HCT116 (cell line): ENCODE data around the gene TRIM45. TPM values are rescaled to one million over a fixed set of nuclear protein-coding genes. Genes with fewer than 3 reads are reported as not detected.

Source experiments
- ATAC-seq: fragments of 200-7000 bp; cut with Tn5 transposase; 2 replicates; pipeline ENCODE4 v1.9.1; 2020; ENCODE audit warnings: mild to moderate bottlenecking, moderate library complexity
- BruUV-seq: library from RNA; stranded (reverse); fragments of 400-500 nt; replicated peaks from 2 replicates; lab custom pipeline; 2021; lab: Mats Ljungman, UMichigan
- CTCF ChIA-PET: fragments of 300-600 bp; sonication (Branson Sonifier 250); formaldehyde crosslinking; loops from one replicate; lab custom pipeline; 2021; ENCODE audit warnings: antibody characterized with exemption; lab: Charles Lee
- POLR2A ChIA-PET: fragments of 300-600, 350-600 bp; sonication (Branson Sonifier 250); formaldehyde crosslinking; loops from one replicate; lab custom pipeline; 2021; ENCODE audit warnings: antibody characterized with exemption; lab: Charles Lee
- RAD21 ChIA-PET, 2 experiments: fragments of 300-600 bp; sonication (Branson Sonifier 250); formaldehyde crosslinking; loops; one replicate each; lab custom pipeline; 2023; ENCODE audit warnings: low total read pairs in 2 of 2; ENCODE audit not compliant: uncharacterized antibody in 2 of 2, unreplicated experiment in 2 of 2, low non-redundant PET in 1 of 2; lab: Charles Lee
- DNase-seq: peaks from one replicate; pipeline ENCODE4 v3.0.0-alpha.2; 2010; ENCODE audit warnings: low read depth, low spot score
- H2AFZ ChIP-seq: fragments of 200-600 bp; shearing (Covaris generic), sonication (generic); 2 replicates; pipeline ENCODE4 v1.6.1; 2017; ENCODE audit warnings: low read depth, mixed run types, mixed read lengths, antibody characterized with exemption, low read length; ENCODE audit not compliant: poor library complexity, severe bottlenecking
- H3K27ac ChIP-seq: 2 replicates; pipeline ENCODE4 v1.5.1; 2012; ENCODE audit warnings: low read depth, low read length
- H3K27me3 ChIP-seq: fragments of 200-600 bp; sonication (generic); 2 replicates; pipeline ENCODE4 v1.6.1; 2016; ENCODE audit warnings: mixed run types, low read length, mixed read lengths; ENCODE audit not compliant: insufficient read depth
- H3K36me3 ChIP-seq, 2 experiments: fragments of 200-500 bp in 1 of 2; fragments of 200-600 bp in 1 of 2; sonication (Bioruptor generic) in 1 of 2; sonication (generic) in 1 of 2; 2 replicates each; pipeline versions ENCODE4 v1.5.1 to v1.6.1; 2014 to 2016; ENCODE audit warnings: low read length in 2 of 2, inconsistent platforms in 1 of 2, mixed read lengths in 1 of 2, mixed run types in 1 of 2; ENCODE audit not compliant: insufficient read depth in 2 of 2, control insufficient read depth in 1 of 2
- H3K4me1 ChIP-seq, 2 experiments: fragments of 200-600 bp in 1 of 2; sonication (generic) in 1 of 2; 2 replicates each; pipeline versions ENCODE4 v1.5.1 to v1.6.1; 2012 to 2017; ENCODE audit warnings: low read length in 2 of 2, inconsistent platforms in 1 of 2, mild to moderate bottlenecking in 1 of 2, mixed read lengths in 1 of 2, mixed run types in 1 of 2, moderate library complexity in 1 of 2; ENCODE audit not compliant: insufficient read depth in 2 of 2, control insufficient read depth in 1 of 2
- H3K4me2 ChIP-seq: fragments of 200-600 bp; sonication (generic); 2 replicates; pipeline ENCODE4 v1.6.1; 2017; ENCODE audit warnings: mixed run types, low read length, mixed read lengths
- H3K4me3 ChIP-seq, 2 experiments: fragments of 200-600 bp in 1 of 2; sonication (generic) in 1 of 2; replicated peaks in 1 of 2; 2 replicates each; pipeline ENCODE4 v1.5.1; 2011 to 2016; ENCODE audit warnings: low read length in 2 of 2, control low read depth in 1 of 2, low read depth in 1 of 2, mild to moderate bottlenecking in 1 of 2, mixed read lengths in 1 of 2, mixed run types in 1 of 2
- H3K79me2 ChIP-seq: fragments of 200-600 bp; sonication (generic); 2 replicates; pipeline ENCODE4 v1.6.1; 2017; ENCODE audit warnings: mild to moderate bottlenecking, mixed run types, low read length, moderate library complexity, mixed read lengths; ENCODE audit not compliant: insufficient read depth
- H3K9ac ChIP-seq: fragments of 200-600 bp; sonication (generic); 2 replicates; pipeline ENCODE4 v1.6.1; 2016; ENCODE audit warnings: low read length, mixed read lengths
- H3K9me2 ChIP-seq: fragments of 200-600 bp; sonication (generic), shearing (Covaris generic); 2 replicates; pipeline ENCODE4 v1.6.1; 2017; ENCODE audit warnings: mixed run types, mild to moderate bottlenecking, moderate library complexity; ENCODE audit not compliant: insufficient read depth
- H3K9me3 ChIP-seq, 2 experiments: fragments of 200-500 bp in 1 of 2; fragments of 200-600 bp in 1 of 2; sonication (Bioruptor generic) in 1 of 2; sonication (generic) in 1 of 2; 2 replicates each; pipeline ENCODE4 v1.6.1; 2014 to 2017; ENCODE audit warnings: low read length in 2 of 2, mixed read lengths in 2 of 2, inconsistent platforms in 1 of 2, low read depth in 1 of 2, mild to moderate bottlenecking in 1 of 2, mixed run types in 1 of 2, moderate library complexity in 1 of 2; ENCODE audit not compliant: control insufficient read depth in 1 of 2, insufficient read depth in 1 of 2
- H4K20me1 ChIP-seq: fragments of 200-600 bp; sonication (generic), shearing (Covaris generic); 2 replicates; pipeline ENCODE4 v1.6.1; 2017; ENCODE audit warnings: mixed run types, mild to moderate bottlenecking, moderate library complexity; ENCODE audit not compliant: insufficient read depth
- CBX3 ChIP-seq: IDR thresholded peaks from 2 replicates; pipeline ENCODE4 v1.6.1; 2012; ENCODE audit warnings: low read depth
- EGR1 ChIP-seq: IDR thresholded peaks from 2 replicates; pipeline ENCODE4 v1.6.1; 2012; ENCODE audit warnings: low read depth
- EZH2phosphoT487 ChIP-seq: fragments of 200-600 bp; IDR thresholded peaks from 2 replicates; pipeline ENCODE4 v1.6.1; 2018; ENCODE audit warnings: antibody characterized with exemption, borderline replicate concordance
- JUND ChIP-seq: IDR thresholded peaks from 2 replicates; pipeline ENCODE4 v1.6.1; 2012
- MAX ChIP-seq: IDR thresholded peaks from 2 replicates; pipeline ENCODE4 v1.6.1; 2012
- POLR2A ChIP-seq: IDR thresholded peaks from 2 replicates; pipeline ENCODE4 v1.7.0; 2011; ENCODE audit warnings: borderline replicate concordance; ENCODE audit not compliant: insufficient read depth, insufficient read length; ENCODE audit errors: extremely low read depth
- POLR2AphosphoS5 ChIP-seq: IDR thresholded peaks from 2 replicates; pipeline ENCODE4 v1.6.1; 2011; ENCODE audit warnings: mild to moderate bottlenecking, low read depth, low read length, moderate library complexity
- SIN3A ChIP-seq: IDR thresholded peaks from 2 replicates; pipeline ENCODE4 v1.6.1; 2012; ENCODE audit warnings: low read depth
- SP1 ChIP-seq: IDR thresholded peaks from 2 replicates; pipeline ENCODE4 v1.6.1; 2012; ENCODE audit warnings: low read depth
- SRF ChIP-seq: IDR thresholded peaks from 2 replicates; pipeline ENCODE4 v1.6.1; 2012; ENCODE audit warnings: low read depth
- ZFX ChIP-seq: fragments of 450-650 bp; IDR thresholded peaks from 2 replicates; pipeline ENCODE4 v1.6.1; 2017
- intact Hi-C: fragments of 100-400 bp; cut with micrococcal nuclease; formaldehyde crosslinking; loops from 2 replicates; pipeline ENCODE4 v1.10.0; 2022
- total RNA-seq: library from RNA; stranded (reverse); gene quantifications from one replicate; pipeline ENCODE4 v1.2.1, GENCODE V29; 2021; ENCODE audit not compliant: unreplicated experiment
- TF ChIP-seq, protein P1 (sequence below), 3 experiments: fragments of 200-600 bp in 1 of 3; sonication (generic) in 1 of 3; IDR thresholded peaks in 2 of 3; conservative IDR thresholded peaks in 1 of 3; 2 replicates each; pipeline ENCODE4 v1.5.1; 2012 to 2017; ENCODE audit warnings: low read depth in 2 of 3, low read length in 2 of 3, antibody characterized with exemption in 1 of 3, borderline replicate concordance in 1 of 3, control low read depth in 1 of 3, mild to moderate bottlenecking in 1 of 3, mixed read lengths in 1 of 3, mixed run types in 1 of 3, moderate library complexity in 1 of 3; ENCODE audit not compliant: insufficient read depth in 1 of 3

The TRIM45 gene
- total RNA-seq, 1 experiment from 2014 or later = 3.5 TPM

DNA sequence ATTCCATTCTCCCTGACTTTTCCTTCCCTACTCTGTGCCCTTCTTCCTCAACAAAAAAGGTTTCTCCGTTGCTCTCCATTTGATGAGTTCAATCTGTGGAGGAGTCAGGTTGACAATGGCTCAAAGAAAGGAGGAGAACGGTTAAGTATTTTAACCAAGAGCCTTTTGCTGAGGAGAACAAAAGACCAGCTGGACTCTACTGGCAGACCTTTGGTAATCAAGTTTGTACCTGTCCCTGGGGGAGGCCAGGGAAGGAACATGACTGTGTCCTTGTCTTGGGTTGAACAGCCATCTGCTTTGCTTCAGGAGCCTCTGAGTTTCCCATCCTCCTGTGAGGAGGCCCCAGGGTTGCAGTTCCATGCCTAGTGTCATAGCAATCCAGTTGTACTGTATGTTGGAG, 31.6 kb downstream of the TRIM45 start:
- peaks cover 4 to 14% of the 10 kb centered on the region in 2 experiments; a peak in 3 of 4 replicates for H3K4me1 ChIP-seq
- no peak for TF ChIP-seq ZFX
- no peak for TF ChIP-seq SRF
- TF ChIP-seq SP1 = no peak
- TF ChIP-seq, protein P1, sequence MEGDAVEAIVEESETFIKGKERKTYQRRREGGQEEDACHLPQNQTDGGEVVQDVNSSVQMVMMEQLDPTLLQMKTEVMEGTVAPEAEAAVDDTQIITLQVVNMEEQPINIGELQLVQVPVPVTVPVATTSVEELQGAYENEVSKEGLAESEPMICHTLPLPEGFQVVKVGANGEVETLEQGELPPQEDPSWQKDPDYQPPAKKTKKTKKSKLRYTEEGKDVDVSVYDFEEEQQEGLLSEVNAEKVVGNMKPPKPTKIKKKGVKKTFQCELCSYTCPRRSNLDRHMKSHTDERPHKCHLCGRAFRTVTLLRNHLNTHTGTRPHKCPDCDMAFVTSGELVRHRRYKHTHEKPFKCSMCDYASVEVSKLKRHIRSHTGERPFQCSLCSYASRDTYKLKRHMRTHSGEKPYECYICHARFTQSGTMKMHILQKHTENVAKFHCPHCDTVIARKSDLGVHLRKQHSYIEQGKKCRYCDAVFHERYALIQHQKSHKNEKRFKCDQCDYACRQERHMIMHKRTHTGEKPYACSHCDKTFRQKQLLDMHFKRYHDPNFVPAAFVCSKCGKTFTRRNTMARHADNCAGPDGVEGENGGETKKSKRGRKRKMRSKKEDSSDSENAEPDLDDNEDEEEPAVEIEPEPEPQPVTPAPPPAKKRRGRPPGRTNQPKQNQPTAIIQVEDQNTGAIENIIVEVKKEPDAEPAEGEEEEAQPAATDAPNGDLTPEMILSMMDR (IDR thresholded peaks at IDR 0.05 in 2 of 3, conservative IDR thresholded peaks at IDR 0.05 in 1 of 3; ENCODE audit: borderline replicate concordance in 1 of 3, insufficient read depth in 1 of 3, low read depth in 2 of 3, low read length in 2 of 3) = no peak
- TF ChIP-seq EGR1 = no peak
- no peak for TF ChIP-seq POLR2AphosphoS5
- no peak for TF ChIP-seq CBX3
- no peak for TF ChIP-seq JUND
- TF ChIP-seq SIN3A = no peak
- no peak for TF ChIP-seq EZH2phosphoT487
- no peak for TF ChIP-seq POLR2A
- no peak for TF ChIP-seq MAX
- H3K9me2 ChIP-seq = no peaks in the 10 kb centered on the region
- H3K27me3 ChIP-seq = no peaks in the 10 kb centered on the region
- POLR2A ChIA-PET = no interaction called here
- H3K36me3 ChIP-seq = peaks cover 16 to 56% of the 10 kb centered on the region in 2 experiments; a peak in 3 of 4 replicates
- no TSS peak for BruUV-seq
- H3K9ac ChIP-seq = no peak overlapping the region
- ATAC-seq = no peak
- no peaks in the 10 kb centered on the region for H3K9me3 ChIP-seq
- intact Hi-C loops = no loop called here
- CTCF ChIA-PET = no interaction called here
- no peak overlapping the region for H3K4me2 ChIP-seq
- RAD21 ChIA-PET = no interaction called here
- H3K27ac ChIP-seq = no peak overlapping the region
- H3K79me2 ChIP-seq = no peaks in the 10 kb centered on the region
- DNase-seq = no peak
- H3K4me3 ChIP-seq = no peak overlapping the region
- no peaks in the 10 kb centered on the region for H4K20me1 ChIP-seq
- no peak overlapping the region for H2AFZ ChIP-seq
